CD4-positive, alpha-beta T cell treated with Interleukin-12 subunit alpha and Interleukin-12 subunit beta, for 1 hour (primary cell): ENCODE results near the gene APOE.
"Not testable (repeated sequence)": the region's sequence is repeated elsewhere in the genome, so short reads cannot be mapped to it uniquely, and the experiment has no call there.

Experiments used
- DNase-seq: peaks from one replicate; pipeline ENCODE4 v3.0.0-alpha.2; 2020

The APOE gene

DNA sequence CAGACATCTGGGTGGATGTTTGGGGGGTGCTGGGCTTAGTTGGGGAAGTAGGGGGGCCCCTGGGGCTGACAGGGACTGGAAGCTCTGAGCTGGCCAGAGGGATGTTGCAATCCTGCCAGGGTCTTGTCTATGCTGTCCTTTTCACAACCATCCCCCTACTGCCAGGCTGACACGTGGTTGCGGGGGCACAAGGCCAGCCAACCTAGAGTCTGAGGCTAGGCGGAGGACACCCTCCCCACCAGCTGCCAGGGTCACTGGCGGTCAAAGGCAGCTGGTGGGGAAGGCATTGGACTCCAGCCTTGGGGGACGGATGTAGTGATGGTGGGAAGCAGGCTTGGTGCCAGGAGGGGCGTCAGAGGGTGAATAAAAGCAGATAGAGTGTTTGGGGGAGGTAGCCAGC is 7.3 kb downstream of the APOE start:
- DNase-seq = no peak

DNA sequence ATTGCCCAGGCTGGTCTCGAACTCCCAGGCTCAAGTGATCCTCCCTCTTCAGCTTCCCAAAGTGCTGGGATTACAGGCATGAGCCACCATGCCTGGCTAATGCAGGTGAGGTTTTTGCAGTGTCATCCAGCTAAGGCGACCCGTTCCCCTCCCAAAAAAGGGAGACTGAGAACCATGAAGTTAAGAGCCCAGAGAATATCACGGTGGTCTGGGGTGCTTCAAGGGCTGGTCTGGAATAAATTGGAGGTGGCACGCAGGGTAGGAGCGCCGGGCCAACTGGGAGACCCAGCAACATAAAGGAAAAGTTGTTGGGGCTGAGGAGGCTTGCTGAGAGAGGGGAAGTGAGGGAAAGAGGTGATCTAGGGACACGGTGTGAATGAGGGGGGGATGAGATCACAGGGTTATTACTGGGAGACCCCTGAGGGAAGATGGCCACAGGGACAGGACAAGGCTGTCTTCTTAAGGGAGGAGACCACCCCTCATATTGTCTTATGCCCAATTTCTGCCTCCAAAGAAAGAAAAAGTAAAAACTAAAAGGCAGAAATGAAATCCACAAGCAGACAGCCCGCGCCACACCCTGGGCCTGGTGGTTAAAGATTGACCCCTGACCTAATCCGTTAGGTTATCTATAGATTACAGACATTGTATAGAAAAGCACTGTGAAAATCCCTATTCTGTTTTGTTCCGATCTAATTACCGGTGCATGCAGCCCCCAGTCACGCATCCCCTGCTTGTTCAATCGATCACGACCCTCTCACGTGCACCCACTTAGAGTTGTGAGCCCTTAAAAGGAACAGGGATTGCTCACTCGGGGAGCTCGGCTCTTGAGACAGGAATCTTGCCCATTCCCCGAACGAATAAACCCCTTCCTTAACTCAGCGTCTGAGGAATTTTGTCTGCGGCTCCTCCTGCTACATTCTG is 8.2 kb downstream of the APOE start:
- DNase-seq = not testable (repeated sequence)

DNA sequence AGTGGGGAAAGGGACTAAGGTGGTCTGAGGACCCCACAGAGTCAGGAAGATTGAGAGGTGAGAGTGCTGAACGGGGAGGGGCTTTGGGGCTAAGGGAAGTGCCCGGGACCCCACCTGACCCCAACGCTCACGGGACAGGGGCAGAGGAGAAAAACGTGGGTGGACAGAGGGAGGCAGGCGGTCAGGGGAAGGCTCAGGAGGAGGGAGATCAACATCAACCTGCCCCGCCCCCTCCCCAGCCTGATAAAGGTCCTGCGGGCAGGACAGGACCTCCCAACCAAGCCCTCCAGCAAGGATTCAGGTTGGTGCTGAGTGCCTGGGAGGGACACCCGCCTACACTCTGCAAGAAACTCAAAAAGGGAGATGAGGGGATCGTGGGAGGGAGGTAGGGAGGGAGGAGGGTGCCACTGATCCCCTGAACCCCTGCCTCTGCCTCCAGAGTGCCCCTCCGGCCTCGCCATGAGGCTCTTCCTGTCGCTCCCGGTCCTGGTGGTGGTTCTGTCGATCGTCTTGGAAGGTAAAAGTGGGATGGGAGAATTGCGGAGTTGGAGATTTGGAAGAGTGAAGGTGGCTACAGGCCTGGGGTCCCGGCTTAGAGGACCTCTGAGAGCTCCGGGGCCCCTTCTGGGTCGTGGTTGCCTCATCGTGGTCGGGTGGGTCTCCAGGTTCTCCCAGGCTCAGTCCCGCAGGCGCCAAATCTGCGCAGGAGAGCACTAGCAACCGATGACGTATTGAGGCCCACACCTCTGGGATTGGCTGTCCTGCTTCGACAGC is 9.0 kb downstream of the APOE start, which contains the start of gene APOC1:
APOC1 (plus strand) TSS at position 176 of the 774 bp plus-strand sequence; CDS start at position 460, 284 bp downstream.
- peak; percentile 80 for DNase-seq

DNA sequence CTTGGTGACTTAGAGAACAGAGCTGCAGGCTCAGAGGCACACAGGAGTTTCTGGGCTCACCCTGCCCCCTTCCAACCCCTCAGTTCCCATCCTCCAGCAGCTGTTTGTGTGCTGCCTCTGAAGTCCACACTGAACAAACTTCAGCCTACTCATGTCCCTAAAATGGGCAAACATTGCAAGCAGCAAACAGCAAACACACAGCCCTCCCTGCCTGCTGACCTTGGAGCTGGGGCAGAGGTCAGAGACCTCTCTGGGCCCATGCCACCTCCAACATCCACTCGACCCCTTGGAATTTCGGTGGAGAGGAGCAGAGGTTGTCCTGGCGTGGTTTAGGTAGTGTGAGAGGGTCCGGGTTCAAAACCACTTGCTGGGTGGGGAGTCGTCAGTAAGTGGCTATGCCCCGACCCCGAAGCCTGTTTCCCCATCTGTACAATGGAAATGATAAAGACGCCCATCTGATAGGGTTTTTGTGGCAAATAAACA is 18.7 kb downstream of the APOE start:
- DNase-seq = no peak

DNA sequence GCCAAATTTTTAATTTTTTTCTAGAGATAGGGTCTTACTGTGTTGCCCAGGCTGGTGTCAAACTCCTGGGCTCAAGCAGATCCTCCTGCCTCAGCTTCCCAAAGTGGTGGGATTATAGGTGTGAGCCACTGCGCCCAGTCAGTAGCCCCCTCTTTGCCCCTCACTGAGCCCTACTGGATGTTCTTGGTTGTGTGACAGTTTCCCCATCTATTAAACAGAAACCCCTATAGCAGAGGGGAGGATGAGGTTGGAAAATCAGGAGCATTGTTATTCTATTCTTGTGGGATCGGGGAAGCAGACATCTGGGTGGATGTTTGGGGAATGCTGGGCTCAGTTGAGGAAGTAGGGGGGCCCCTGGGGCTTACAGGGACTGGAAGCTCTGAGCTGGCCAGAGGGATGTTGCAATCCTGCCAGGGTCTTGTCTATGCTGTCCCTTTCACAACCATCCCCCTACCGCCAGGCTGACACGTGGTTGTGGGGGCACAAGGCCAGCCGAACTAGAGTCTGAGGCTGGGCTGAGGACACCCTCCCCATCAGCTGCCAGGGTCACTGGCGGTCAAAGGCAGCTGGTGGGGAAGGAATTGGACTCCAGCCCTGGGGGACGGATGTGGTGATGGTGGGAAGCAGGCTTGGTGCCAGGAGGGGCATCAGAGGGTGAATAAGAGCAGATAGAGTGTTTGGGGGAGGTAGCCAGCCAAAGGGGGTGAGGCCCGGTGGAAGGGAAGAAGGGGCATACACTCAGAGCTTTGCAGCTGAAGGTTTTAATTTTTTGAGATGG is 19.7 kb downstream of the APOE start:
- DNase-seq = no peak

DNA sequence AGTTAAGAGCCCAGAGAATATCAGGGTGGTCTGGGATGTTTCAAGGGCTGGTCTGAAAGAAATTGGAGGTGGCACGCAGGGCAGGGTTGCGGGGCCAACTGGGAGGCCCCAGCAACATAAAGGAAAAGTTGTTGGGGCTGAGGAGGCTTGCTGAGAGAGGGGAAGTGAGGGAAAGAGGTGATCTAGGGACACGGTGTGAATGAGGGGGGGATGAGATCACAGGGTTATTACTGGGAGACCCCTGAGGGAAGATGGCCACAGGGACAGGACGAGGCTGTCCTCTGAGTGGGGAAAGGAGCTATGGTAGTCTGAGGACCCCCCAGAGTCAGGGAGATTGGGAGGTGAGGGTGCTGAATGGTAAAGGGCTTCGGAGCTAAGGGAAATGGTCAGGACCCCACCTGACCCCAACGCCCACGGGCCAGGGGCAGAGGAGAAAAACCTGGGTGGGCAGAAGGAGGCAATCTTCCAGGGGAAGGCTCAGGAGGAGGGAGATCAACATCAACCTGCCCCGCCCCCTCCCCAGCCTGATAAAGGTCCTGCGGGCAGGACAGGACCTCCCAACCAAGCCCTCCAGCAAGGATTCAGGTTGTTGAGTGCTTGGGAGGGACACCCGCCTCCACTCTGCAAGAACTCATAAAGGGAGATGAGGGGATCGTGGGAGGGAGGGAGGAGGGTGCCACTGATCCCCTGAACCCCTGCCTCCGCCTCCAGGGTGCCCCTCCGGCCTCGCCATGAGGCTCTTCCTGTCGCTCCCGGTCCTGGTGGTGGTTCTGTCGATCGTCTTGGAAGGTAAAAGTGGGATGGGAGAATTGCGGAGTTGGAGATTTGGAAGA is 20.9 kb downstream of the APOE start:
- DNase-seq = not testable (repeated sequence)

DNA sequence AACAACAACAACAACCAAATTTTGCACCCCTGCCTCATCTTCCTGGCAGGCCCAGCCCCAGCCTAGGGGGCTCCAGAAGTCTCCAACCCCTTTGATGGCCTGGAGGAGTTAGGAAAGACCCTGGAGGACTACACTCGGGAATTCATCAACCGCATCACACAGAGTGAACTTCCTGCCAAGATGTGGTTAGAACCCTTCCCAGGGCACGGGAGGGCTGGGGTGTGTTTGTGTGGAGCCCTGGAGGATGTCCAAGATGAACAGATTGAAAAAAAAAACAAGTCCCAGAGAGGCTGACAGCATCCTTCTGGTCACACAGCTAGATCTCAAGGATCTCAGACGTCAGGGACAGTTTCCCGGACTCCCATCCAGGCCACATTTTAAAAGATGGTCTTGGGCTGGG is 22.1 kb downstream of the APOE start:
- DNase-seq = no peak

DNA sequence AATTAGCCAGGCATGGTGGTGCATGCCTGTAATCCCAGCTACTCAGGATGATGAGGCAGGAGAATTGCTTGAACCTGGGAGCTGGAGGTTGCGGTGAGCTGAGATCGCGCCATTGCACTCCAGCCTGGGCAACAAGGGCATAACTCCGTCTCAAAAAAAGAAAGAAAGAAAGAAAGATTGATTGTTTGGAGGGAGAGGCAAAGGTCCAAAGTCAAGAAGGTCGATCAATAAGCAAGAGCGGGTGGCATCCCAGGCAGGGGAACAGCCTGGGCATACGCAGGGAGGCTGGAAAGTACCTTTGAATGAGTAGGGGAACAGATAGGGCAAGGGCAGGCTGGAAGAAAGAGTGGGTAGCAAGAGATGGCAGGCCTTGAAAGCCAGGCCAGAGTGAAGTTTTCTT is 24.5 kb downstream of the APOE start:
- DNase-seq = no peak

DNA sequence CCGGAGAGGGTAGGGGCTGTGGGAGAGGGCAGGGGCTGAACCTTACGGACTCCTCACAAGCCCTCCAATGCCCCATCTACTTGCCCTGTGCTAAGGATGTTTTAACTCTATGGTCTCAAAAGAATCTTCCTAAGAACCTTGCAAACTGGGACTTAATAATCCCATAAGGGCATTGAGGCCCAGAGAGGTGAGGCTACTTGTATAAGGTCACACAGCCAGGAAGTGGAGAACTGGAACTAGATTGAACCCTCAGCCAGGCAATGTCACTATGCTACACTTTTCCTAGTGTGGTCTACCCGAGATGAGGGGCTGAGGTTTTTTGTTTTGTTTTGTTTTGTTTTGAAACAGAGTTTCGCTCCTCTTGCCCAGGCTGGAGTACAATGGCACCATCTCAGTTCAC is 25.9 kb downstream of the APOE start:
- no peak for DNase-seq

DNA sequence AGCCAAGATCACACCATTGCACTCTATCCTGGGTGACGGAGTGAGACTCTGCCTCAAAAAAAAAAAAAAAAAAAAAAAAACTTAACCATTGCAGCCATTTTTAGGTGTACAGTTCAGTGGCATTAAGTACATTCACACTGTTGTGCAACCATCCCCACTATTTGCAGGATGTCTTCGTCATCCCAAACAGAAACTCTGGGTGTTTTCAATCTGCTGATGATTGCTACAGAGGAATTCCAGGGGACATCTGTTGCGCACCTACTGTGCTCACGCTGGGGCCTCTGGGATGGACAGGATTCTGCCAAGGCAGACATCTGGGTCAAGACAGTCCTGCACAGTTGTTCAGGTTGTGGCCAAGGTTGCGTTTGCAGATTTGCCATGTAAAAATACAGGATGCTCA is 34.1 kb downstream of the APOE start:
- no peak for DNase-seq

DNA sequence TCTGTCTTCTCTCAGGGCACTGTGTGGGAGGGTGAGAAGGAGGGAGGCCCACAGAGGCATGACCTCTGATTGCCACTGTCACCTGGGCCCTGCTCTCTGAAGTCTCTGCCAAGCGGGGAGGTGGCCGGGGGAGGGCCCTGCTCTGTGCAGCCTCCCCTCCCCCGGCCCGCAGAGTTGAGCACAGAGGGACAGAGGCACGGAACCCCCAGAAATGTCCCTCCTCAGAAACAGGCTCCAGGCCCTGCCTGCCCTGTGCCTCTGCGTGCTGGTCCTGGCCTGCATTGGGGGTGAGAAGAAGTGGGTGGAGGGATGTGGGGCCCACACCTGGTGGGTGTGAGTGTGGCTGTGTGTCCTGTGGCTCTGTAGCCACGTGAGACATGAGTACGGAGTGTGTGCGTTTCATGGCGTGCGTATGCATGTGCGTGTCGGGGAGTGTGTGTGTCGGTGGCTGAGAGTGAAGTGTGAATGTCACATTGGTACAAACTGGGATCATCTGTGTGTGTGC is 36.5 kb downstream of the APOE start, which contains the start of gene APOC4:
APOC4 (plus strand) TSS at position 171 of the 505 bp plus-strand sequence; CDS start at position 212, 41 bp downstream.
- no peak for DNase-seq

DNA sequence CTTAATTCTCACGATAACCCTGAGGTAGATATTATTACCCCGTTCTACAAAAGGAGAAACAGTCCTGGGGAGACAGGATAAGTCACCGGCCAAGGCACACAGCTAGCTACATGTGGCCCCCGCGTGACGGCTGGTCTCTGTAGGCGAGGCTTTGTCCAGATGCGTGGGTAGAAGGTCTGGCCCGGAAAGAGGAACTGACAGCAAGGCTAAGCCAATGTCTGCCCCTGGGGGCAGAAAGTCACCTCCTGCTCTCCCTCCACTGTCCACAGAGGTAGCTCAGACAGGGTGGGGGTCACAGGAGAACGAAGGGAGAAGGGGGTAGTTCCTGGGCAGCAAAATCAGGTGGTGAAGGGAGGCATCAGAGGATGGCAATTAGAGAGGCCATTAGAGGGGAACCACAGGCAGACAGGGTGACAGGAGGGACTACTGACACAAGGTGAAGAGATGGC is 38.2 kb downstream of the APOE start:
- no peak for DNase-seq

DNA sequence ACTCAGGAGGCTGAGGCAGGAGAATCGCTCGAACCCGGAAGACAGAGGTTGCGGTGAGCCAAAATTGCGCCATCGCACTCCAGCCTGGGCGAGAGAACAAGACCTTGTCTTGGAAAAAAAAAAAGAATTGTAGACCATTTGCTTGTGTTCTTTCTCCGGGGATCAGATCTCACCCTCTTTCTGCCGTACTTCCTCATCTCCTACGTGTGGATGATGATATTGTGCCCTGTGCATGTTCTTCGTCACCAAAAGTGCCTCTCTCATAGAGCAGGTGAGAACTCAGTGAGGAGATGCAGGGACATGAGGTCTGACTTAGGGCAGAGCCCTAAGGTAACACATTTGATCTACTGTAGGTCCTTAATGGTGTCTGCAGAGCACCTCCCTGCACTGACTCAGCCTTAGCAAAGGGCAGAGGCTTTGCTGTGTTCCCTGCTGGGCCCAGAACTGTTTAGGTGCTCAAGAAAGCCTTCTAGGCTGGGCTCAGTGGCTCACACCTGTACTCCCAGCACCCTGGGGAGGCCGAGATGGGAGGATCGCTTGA is 41.5 kb downstream of the APOE start:
- no peak for DNase-seq

DNA sequence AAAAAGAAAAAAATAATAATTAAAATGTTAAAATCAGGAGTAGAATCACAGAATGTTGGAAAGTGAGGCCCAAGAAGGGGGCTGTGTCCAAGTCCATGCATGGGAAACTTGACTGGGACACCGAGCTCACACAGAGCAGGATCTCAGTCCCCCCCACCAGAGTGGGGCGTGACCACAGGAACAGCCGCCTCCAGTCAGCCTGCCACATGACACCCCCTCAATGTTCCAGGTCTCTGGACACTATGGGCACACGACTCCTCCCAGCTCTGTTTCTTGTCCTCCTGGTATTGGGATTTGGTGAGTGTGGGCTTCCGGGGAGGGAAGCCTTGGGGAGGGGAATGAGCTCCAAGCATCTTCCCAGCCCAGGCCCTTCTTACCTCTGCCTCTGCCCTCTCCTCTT is 42.6 kb downstream of the APOE start:
- DNase-seq = no peak

DNA sequence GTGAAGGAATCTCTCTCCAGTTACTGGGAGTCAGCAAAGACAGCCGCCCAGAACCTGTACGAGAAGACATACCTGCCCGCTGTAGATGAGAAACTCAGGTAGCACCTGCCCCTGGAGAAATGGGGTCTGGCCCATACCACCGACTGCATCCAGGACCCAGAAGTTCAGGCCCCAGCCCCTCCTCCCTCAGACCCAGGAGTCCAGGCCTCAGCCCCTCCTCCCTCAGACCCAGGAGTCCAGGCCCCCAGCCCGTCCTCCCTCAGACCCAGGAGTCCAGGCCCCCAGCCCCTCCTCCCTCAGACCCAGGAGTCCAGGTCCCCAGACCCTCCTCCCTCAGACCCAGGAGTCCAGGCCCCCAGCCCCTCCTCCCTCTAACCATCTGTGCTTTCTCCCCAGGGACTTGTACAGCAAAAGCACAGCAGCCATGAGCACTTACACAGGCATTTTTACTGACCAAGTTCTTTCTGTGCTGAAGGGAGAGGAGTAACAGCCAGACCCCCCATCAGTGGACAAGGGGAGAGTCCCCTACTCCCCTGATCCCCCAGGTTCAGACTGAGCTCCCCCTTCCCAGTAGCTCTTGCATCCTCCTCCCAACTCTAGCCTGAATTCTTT is 43.3 kb downstream of the APOE start:
- DNase-seq = no peak

DNA sequence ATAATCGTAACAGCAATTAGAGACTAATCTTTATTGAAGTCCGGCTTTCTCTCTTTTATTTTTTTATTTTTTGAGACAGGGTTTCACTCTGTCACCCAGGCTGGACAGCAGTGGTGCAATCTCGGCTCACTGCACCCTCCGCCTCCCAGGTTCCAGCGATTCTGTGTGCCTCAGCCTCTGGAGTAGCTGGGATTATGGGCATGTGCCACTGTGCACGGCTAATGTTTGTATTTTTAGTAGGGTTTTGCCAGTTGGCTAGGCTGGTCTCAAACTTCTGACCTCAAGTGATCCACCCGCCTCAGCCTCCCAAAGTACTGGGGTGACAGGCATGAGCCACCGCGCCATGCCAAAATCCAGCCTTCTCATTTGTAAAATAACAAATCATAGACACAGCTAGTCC is 44.0 kb downstream of the APOE start:
- no peak for DNase-seq

DNA sequence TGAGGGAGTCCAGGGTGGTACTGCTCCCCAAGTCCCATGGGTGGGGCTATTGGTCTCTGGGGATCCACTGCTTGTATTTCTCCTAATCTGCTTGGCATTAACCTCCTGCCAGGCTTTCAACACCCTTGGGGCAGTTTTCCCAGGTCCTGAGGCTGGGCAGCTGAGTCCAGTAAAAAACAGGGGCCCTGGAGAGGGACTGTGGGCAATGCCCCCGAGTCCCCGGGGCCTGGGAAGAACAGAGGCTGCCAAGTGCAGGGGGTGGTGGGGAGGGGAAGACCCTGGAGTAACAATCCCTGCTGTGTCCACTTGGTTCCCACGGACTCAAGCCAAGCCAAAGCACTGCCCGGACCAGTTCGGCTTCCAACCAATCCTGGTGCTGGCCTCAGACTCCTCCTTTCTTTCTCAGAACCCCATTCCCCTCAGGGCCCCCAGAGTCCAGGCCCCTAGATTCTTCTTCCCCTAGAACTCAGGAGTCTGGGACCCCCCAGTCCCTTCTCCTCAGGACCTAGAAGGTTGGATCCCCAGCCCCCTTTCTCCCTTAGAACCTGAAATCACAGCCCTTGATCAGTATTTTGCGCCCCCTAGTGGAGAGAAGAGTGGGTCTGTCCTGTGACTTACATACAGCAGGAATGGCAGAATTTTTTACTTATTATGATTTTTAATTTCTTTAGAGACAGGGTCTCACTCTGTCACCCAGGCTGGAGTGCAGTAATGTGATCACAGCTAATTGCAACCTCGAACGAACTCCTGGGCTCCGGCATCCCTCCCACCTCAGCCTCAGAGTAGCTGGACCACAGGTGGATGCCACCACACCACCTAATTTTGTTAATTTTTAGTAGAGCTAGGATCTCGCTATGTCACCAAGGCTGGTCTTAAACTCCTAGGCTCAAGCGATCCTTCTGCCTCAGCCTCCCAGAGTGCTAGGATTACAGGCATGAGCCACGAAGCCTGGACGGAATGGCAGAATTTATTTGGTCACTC is 45.9 kb downstream of the APOE start:
- DNase-seq = peak; percentile 80

DNA sequence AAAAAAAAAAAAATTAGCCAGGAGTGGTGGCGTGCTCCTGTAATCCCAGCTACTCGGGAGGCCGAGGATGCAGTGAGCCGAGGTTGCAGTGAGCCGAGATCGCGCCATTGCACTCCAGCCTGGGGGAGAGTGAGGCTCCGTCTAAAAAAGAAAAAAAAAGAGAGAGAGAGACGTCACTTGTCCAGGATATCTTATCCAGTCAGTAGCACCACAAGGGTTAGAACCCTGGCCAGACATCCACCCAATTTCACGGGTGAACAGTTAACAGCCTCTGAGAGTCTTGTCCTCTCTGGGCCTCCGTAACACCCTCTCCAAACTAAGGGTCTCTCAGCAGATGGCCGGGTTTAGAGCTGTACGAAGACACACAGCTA is 48.7 kb downstream of the APOE start:
- DNase-seq = no peak

DNA sequence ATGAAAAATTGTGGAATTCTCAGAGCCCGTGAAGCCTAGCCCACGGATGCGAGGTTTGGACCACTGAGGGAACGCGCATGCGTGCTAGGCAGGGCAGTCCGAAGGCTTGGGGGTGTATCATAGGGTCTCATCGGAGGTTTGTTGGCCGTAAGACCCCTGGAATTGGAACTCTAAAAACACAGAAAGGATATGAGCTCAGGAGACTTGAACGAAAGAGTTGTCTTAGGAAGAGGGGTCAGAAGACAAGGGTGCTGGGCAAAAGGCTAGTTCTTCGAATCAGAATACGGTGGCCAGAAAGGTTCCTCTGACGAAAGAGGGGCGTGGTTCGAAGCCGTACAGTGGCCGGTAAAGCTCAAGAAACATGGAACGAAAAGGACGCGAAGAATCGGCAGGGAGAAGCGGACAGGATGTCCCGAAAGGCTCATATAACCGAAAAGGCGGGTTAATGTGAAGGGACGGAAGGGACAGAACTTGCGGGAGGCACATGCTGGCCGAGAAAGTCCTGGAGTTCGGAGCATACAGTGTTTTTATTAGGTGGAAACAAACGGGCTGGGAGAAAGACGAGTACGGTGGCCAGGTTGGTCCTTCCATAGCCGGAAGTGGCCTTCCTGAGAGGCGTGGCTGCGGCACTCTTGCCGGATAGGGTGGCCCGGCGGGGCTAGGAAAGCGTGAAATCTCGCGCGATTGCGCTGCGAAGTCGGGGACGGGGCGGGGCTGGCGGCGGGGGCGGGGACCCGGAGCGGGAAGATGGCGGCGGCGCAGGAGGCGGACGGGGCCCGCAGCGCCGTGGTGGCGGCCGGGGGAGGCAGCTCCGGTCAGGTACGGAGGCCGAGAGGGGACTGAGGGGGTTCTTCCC is 49.3 kb downstream of the APOE start, which contains the start of gene CLPTM1:
CLPTM1 (plus strand) TSS at position 732 of the 856 bp plus-strand sequence; CDS start at position 748, 16 bp downstream.
- DNase-seq = peak; percentile 97
